ENCODE data around the gene NR2C2. TPM values are rescaled to one million over a fixed set of nuclear protein-coding genes. Genes with fewer than 3 reads are reported as not detected.

Gene NR2C2
- total RNA-seq, 2 donors from 2014 or later = 54.4 to 60.8 TPM

DNA sequence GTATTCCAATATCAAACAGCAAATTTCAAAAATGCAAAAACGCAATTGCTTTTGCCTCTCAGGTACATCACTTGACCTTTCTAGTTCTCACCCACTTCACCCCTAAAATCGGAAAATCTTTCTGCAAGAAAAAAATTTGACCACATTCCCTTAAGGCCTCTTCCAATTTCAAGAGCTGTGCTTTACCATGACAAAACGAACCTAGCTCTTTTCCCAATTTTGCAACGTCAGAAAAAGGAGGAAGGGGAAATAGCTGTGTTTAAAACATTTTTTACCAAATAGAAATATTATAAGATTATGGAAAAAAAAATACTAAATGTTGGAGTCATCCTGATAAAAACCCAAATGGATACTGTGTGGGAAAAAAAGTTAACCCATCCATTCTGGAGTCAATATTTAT lies 1.1 kb upstream of the NR2C2 start:
- Histone ChIP-seq H3K4me1 (ENCODE audit: control insufficient read depth, insufficient read depth, low read length) (peaks cover 5% of the 10 kb centered on the region), H3K36me3 (ENCODE audit: control insufficient read depth, insufficient read depth, low read length) (peaks cover 60% of the 10 kb centered on the region), H3K9ac (ENCODE audit: extremely low read depth, low read length, poor library complexity, severe bottlenecking) (peak overlapping the region; percentile 71), H3K9me3 (ENCODE audit: control insufficient read depth, low read length) (no peaks in the 10 kb centered on the region), H3K27ac (ENCODE audit: low read depth, low read length) (no peak overlapping the region), H3K4me3 (ENCODE audit: low read length) (peak overlapping the region; percentile 98), H3K27me3 (ENCODE audit: control insufficient read depth, insufficient read depth, low read length, poor library complexity, severe bottlenecking) (no peaks in the 10 kb centered on the region)
- DNase-seq = no peak
- Mint-ChIP-seq H3K4me3 (peak overlapping the region; percentile 90), H3K27ac (no peak overlapping the region), H3K27me3 (ENCODE audit: insufficient read depth) (no peaks in the 10 kb centered on the region), H3K4me1 (peaks cover 49% of the 10 kb centered on the region), H3K9me3 (no peaks in the 10 kb centered on the region), H3K36me3 (ENCODE audit: low read depth) (peaks cover 36% of the 10 kb centered on the region)
- TF ChIP-seq, protein P1, sequence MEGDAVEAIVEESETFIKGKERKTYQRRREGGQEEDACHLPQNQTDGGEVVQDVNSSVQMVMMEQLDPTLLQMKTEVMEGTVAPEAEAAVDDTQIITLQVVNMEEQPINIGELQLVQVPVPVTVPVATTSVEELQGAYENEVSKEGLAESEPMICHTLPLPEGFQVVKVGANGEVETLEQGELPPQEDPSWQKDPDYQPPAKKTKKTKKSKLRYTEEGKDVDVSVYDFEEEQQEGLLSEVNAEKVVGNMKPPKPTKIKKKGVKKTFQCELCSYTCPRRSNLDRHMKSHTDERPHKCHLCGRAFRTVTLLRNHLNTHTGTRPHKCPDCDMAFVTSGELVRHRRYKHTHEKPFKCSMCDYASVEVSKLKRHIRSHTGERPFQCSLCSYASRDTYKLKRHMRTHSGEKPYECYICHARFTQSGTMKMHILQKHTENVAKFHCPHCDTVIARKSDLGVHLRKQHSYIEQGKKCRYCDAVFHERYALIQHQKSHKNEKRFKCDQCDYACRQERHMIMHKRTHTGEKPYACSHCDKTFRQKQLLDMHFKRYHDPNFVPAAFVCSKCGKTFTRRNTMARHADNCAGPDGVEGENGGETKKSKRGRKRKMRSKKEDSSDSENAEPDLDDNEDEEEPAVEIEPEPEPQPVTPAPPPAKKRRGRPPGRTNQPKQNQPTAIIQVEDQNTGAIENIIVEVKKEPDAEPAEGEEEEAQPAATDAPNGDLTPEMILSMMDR (conservative IDR thresholded peaks at IDR 0.05) = no peak
- WGBS, 2 experiments (ENCODE audit: insufficient coverage in 1 of 2, insufficient read length in 1 of 2) = 59 to 69% methylated on average over 2 to 3 of the region's 4 CpGs

DNA sequence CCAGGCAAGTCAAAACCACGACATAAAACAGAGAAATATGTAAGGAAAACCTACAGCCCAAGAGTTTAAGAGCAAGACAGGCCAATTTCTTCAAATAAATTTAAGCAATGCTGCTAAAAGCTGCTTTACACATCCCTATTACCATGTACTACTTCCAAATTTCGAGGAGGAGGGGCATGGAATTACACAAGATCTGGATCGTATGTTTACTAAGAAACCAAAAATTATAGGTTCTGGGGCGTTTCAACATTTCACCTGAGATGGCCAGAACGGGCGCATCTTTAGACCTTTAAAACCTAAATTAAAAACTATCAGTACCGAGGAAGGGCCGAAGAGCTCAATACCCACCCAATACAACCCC lies 664 bp upstream of the NR2C2 start:
- Histone ChIP-seq H3K4me1 (ENCODE audit: control insufficient read depth, insufficient read depth, low read length) (peaks cover 5% of the 10 kb centered on the region), H3K9ac (ENCODE audit: extremely low read depth, low read length, poor library complexity, severe bottlenecking) (peak overlapping the region; percentile 71), H3K4me3 (ENCODE audit: low read length) (peak overlapping the region; percentile 98), H3K9me3 (ENCODE audit: control insufficient read depth, low read length) (no peaks in the 10 kb centered on the region), H3K27ac (ENCODE audit: low read depth, low read length) (peak overlapping the region; percentile 100), H3K27me3 (ENCODE audit: control insufficient read depth, insufficient read depth, low read length, poor library complexity, severe bottlenecking) (no peaks in the 10 kb centered on the region), H3K36me3 (ENCODE audit: control insufficient read depth, insufficient read depth, low read length) (peaks cover 60% of the 10 kb centered on the region)
- no peaks in the 10 kb centered on the region for H3K9me3 Mint-ChIP-seq
- peak overlapping the region; percentile 94 for H3K27ac Mint-ChIP-seq
- H3K4me3 Mint-ChIP-seq = peak overlapping the region; percentile 90
- peaks cover 44% of the 10 kb centered on the region for H3K4me1 Mint-ChIP-seq
- TF ChIP-seq, protein P1 (conservative IDR thresholded peaks at IDR 0.05) = no peak
- no peaks in the 10 kb centered on the region for H3K27me3 Mint-ChIP-seq (ENCODE audit: insufficient read depth)
- 0 to 1% methylated on average over 6 to 8 of the region's 8 CpGs for WGBS, 2 experiments (ENCODE audit: insufficient coverage in 1 of 2, insufficient read length in 1 of 2)
- DNase-seq = no peak
- peaks cover 37% of the 10 kb centered on the region for H3K36me3 Mint-ChIP-seq (ENCODE audit: low read depth)

DNA sequence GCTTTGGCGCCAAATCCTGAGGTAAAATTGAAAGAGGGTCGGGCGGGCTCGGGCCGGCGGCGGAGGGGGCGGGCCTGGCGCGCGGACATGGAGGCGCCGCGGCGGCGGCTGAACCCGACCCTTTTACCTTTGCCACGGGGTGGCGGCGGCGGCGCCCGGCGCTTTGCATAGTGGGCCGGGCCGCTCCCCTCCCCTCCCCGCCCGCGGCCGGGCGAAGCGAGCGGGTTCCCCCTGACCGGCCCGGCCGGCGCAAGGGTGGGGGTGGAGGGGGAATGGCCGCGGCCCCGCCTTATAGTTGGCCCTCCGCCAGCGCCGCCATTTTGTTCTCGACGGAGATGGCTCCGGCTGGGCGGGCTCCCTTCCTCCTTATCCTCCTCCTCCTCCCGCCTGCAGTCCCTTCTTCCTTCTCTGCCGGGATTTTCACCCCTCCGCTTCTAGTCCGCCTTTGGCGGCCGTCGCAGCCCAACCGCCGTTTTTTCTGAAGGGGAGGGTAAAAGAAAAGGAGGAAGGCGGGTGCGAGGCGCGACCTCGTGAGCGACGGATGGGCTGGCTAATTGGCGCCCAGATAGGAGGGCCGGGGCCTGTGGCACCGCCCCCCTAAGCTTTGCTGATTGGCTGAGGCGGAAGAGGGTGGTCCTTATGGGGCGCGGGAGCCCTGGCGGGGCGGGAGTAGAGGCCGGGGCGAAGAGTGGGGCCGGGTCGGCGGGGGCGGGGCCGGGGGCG lies 664 bp downstream of the NR2C2 start:
- Histone ChIP-seq H3K27ac (ENCODE audit: low read depth, low read length) (peak overlapping the region; percentile 100), H3K27me3 (ENCODE audit: control insufficient read depth, insufficient read depth, low read length, poor library complexity, severe bottlenecking) (no peaks in the 10 kb centered on the region), H3K9ac (ENCODE audit: extremely low read depth, low read length, poor library complexity, severe bottlenecking) (peak overlapping the region; percentile 72), H3K4me3 (ENCODE audit: low read length) (peak overlapping the region; percentile 87), H3K36me3 (ENCODE audit: control insufficient read depth, insufficient read depth, low read length) (peaks cover 48% of the 10 kb centered on the region), H3K4me1 (ENCODE audit: control insufficient read depth, insufficient read depth, low read length) (peaks cover 5% of the 10 kb centered on the region), H3K9me3 (ENCODE audit: control insufficient read depth, low read length) (no peaks in the 10 kb centered on the region)
- H3K4me1 Mint-ChIP-seq = peaks cover 33% of the 10 kb centered on the region
- peak; percentile 99 for DNase-seq
- H3K27ac Mint-ChIP-seq = peak overlapping the region; percentile 99
- no peaks in the 10 kb centered on the region for H3K9me3 Mint-ChIP-seq
- peaks cover 42% of the 10 kb centered on the region for H3K36me3 Mint-ChIP-seq (ENCODE audit: low read depth)
- no peaks in the 10 kb centered on the region for H3K27me3 Mint-ChIP-seq (ENCODE audit: insufficient read depth)
- peak overlapping the region; percentile 90 for H3K4me3 Mint-ChIP-seq
- TF ChIP-seq, protein P1 (conservative IDR thresholded peaks at IDR 0.05) = no peak
- 0% methylated on average over 71 of the region's 79 CpGs; no CpG with 5 or more reads in 1 of the 2 experiments for WGBS, 2 experiments (ENCODE audit: insufficient coverage in 1 of 2, insufficient read length in 1 of 2)

All from endodermal cell (in vitro differentiated cells).